Mesodermal cell (in vitro differentiated cells): ENCODE measurements around the gene HAUS6.
"Not testable (repeated sequence)": the region's sequence is repeated elsewhere in the genome, so short reads cannot be mapped to it uniquely, and the experiment has no call there.

Experiments
- H3K27ac ChIP-seq: 2 replicates; pipeline ENCODE4 v1.7.0; 2013; ENCODE audit warnings: mild to moderate bottlenecking, low read depth, low read length, moderate library complexity; ENCODE audit not compliant: severe bottlenecking
- H3K36me3 ChIP-seq: 2 replicates; pipeline ENCODE4 v1.7.1; 2013; ENCODE audit warnings: mild to moderate bottlenecking, low read length, moderate library complexity; ENCODE audit not compliant: control insufficient read depth, insufficient read depth
- H3K4me1 ChIP-seq: one replicate; pipeline ENCODE4 v1.7.1; 2013; ENCODE audit warnings: mild to moderate bottlenecking, low read length; ENCODE audit not compliant: insufficient read depth, control insufficient read depth, poor library complexity, severe bottlenecking
- H3K4me3 ChIP-seq: 2 replicates; pipeline ENCODE4 v1.7.0; 2013; ENCODE audit warnings: low read length, control low read depth, mild to moderate bottlenecking; ENCODE audit not compliant: insufficient read depth, poor library complexity, severe bottlenecking; ENCODE audit errors: extremely low read depth
- H3K9me3 ChIP-seq: 2 replicates; pipeline ENCODE4 v1.7.1; 2013; ENCODE audit warnings: mild to moderate bottlenecking, low read length, moderate library complexity; ENCODE audit not compliant: control insufficient read depth
- WGBS, 2 experiments: methylation state at CpG; one replicate each; pipeline ENCODE4 v1.1.5; 2013; ENCODE audit warnings: missing lambda C conversion rate in 2 of 2; ENCODE audit not compliant: insufficient coverage in 2 of 2; 5-methylcytosine and 5-hydroxymethylcytosine counted together

The HAUS6 gene

GRCh38 chr9:19030899-19031298 lies 71.8 kb downstream of the HAUS6 start:
- no peak overlapping the region for H3K27ac ChIP-seq
- no CpG with 5 or more reads among the region's 1 CpG for WGBS, 2 experiments
- no peak overlapping the region for H3K4me3 ChIP-seq
- no peaks in the 10 kb centered on the region for H3K4me1 ChIP-seq
- no peaks in the 10 kb centered on the region for H3K9me3 ChIP-seq
- H3K36me3 ChIP-seq, result no peaks in the 10 kb centered on the region

- H3K4me3 ChIP-seq, result no peak overlapping the region
- no peaks in the 10 kb centered on the region for H3K9me3 ChIP-seq
- no peaks in the 10 kb centered on the region for H3K36me3 ChIP-seq
- no peak overlapping the region for H3K27ac ChIP-seq
- no peaks in the 10 kb centered on the region for H3K4me1 ChIP-seq
- WGBS, 2 experiments, result 24 to 26% methylated on average over 4 of the region's 8 CpGs
These were observed 73.8 kb downstream of the HAUS6 start for GRCh38 chr9:19028835-19029451.

GRCh38 chr9:19027825-19028224 lies 74.9 kb downstream of the HAUS6 start:
- no peak overlapping the region for H3K27ac ChIP-seq
- no peaks in the 10 kb centered on the region for H3K36me3 ChIP-seq
- no peak overlapping the region for H3K4me3 ChIP-seq
- H3K4me1 ChIP-seq, result no peaks in the 10 kb centered on the region
- H3K9me3 ChIP-seq, result no peaks in the 10 kb centered on the region
- 91 to 93% methylated on average over 15 to 16 of the region's 22 CpGs for WGBS, 2 experiments

GRCh38 chr9:19026375-19026774 lies 76.3 kb downstream of the HAUS6 start:
- WGBS, 2 experiments, result 92 to 95% methylated on average over 2 to 4 of the region's 6 CpGs
- Histone ChIP-seq H3K4me3 (no peak overlapping the region), H3K27ac (no peak overlapping the region), H3K4me1 (no peaks in the 10 kb centered on the region), H3K36me3 (no peaks in the 10 kb centered on the region), H3K9me3 (no peaks in the 10 kb centered on the region)

- H3K4me3 ChIP-seq, result no peak overlapping the region
- H3K9me3 ChIP-seq, result no peaks in the 10 kb centered on the region
- H3K4me1 ChIP-seq, result no peaks in the 10 kb centered on the region
- H3K36me3 ChIP-seq, result no peaks in the 10 kb centered on the region
- WGBS, 2 experiments, result 80 to 91% methylated on average over 3 of the region's 5 CpGs
- no peak overlapping the region for H3K27ac ChIP-seq
These were observed 79.6 kb downstream of the HAUS6 start for GRCh38 chr9:19023078-19023477.

GRCh38 chr9:19022206-19022605 lies 80.5 kb downstream of the HAUS6 start:
- 100% methylated on average over 2 of the region's 2 CpGs for WGBS, 2 experiments
- no peaks in the 10 kb centered on the region for H3K9me3 ChIP-seq
- H3K27ac ChIP-seq, result no peak overlapping the region
- no peak overlapping the region for H3K4me3 ChIP-seq
- H3K4me1 ChIP-seq, result no peaks in the 10 kb centered on the region
- no peaks in the 10 kb centered on the region for H3K36me3 ChIP-seq

- H3K9me3 ChIP-seq, H3K36me3 ChIP-seq, H3K4me1 ChIP-seq, H3K4me3 ChIP-seq, H3K27ac ChIP-seq: not testable (repeated sequence)
- WGBS, 2 experiments, result 94 to 96% methylated on average over 2 of the region's 2 CpGs
These were observed 81.1 kb downstream of the HAUS6 start for GRCh38 chr9:19021649-19022048.

GRCh38 chr9:19020886-19021455 lies 81.7 kb downstream of the HAUS6 start:
- WGBS, 2 experiments, result 87% methylated on average over 3 of the region's 3 CpGs; no CpG with 5 or more reads in 1 of the 2 experiments
- no peaks in the 10 kb centered on the region for H3K4me1 ChIP-seq

GRCh38 chr9:19018201-19018600 lies 84.5 kb downstream of the HAUS6 start:
- H3K9me3 ChIP-seq, result no peaks in the 10 kb centered on the region
- no peak overlapping the region for H3K27ac ChIP-seq
- WGBS, 2 experiments, result 86 to 88% methylated on average over 4 of the region's 4 CpGs
- no peaks in the 10 kb centered on the region for H3K4me1 ChIP-seq
- H3K36me3 ChIP-seq, result no peaks in the 10 kb centered on the region
- H3K4me3 ChIP-seq, result no peak overlapping the region

More at GRCh38 chr9:19020886-19021455, 81.7 kb downstream of the HAUS6 start:
- Histone ChIP-seq H3K36me3 (no peaks in the 10 kb centered on the region), H3K27ac (no peak overlapping the region), H3K9me3 (no peaks in the 10 kb centered on the region), H3K4me3 (no peak overlapping the region)

- H3K4me1 ChIP-seq, result no peaks in the 10 kb centered on the region
- no peaks in the 10 kb centered on the region for H3K36me3 ChIP-seq
- H3K27ac ChIP-seq, result no peak overlapping the region
- 86 to 91% methylated on average over 3 of the region's 5 CpGs for WGBS, 2 experiments
- H3K9me3 ChIP-seq, result no peaks in the 10 kb centered on the region
- H3K4me3 ChIP-seq, result no peak overlapping the region
These were observed 93.2 kb downstream of the HAUS6 start for GRCh38 chr9:19009391-19009965.
